Right renal pelvis (tissue), 4 donors: ENCODE data around the gene DEFB119. TPM values are rescaled to one million over a fixed set of nuclear protein-coding genes. Genes with fewer than 3 reads are reported as not detected.

Source experiments
- polyA plus RNA-seq, 4 donors: library from polyadenylated mRNA; unstranded; fragments of 120-200 nt; gene quantifications; one replicate each; pipeline ENCODE4 v1.2.1, GENCODE V29; 2013; ENCODE audit not compliant: insufficient read length in 4 of 4

Gene DEFB119
- polyA plus RNA-seq, 4 donors, result not detected

Other genes starting within 250 kb of the DEFB119 start
- not detected for gene DEFB115, start 132.9 kb downstream of the DEFB119 start, polyA plus RNA-seq
- gene DEFB116, start 82.0 kb downstream of the DEFB119 start, polyA plus RNA-seq, result not detected
- gene DEFB118, start 22.0 kb downstream of the DEFB119 start, polyA plus RNA-seq, result not detected
- not detected for gene DEFB121, start 15.6 kb upstream of the DEFB119 start, polyA plus RNA-seq
- gene DEFB123, start 50.0 kb upstream of the DEFB119 start, polyA plus RNA-seq, result not detected
- under 1 TPM in 1 of 4 donors, not detected in 3; 0.12 TPM for gene DEFB124, start 84.5 kb upstream of the DEFB119 start, polyA plus RNA-seq
- gene REM1, start 84.7 kb upstream of the DEFB119 start, polyA plus RNA-seq, result under 1 TPM; 0.61 to 0.95 (median 0.78) TPM
- gene HM13, start 123.9 kb upstream of the DEFB119 start, polyA plus RNA-seq, result 100 to 1,000 TPM; 127 to 152 (median 141) TPM
- 100 to 1,000 TPM; 166 to 231 (median 190) TPM for gene ID1, start 214.7 kb upstream of the DEFB119 start, polyA plus RNA-seq
- gene COX4I2, start 247.3 kb upstream of the DEFB119 start, polyA plus RNA-seq, result 1 to 10 TPM; 1.8 to 3.2 (median 2.2) TPM